NCI-H1930 (cell line): ENCODE measurements around the gene HNRNPUL1.
"Not testable (repeated sequence)": the region's sequence is repeated elsewhere in the genome, so short reads cannot be mapped to it uniquely, and the experiment has no call there.

Experiments
- DNase-seq, 2 experiments: peaks; one replicate each; lab custom pipeline; 2025; lab: John Stamatoyannopoulos, UW

Gene HNRNPUL1

GRCh38 chr19:41276231-41276630, 12.1 kb downstream of the HNRNPUL1 start:
- DNase-seq, result no peak

GRCh38 chr19:41278478-41278877, 14.3 kb downstream of the HNRNPUL1 start:
- DNase-seq, result no peak

GRCh38 chr19:41288673-41289530, 24.7 kb downstream of the HNRNPUL1 start:
- no peak for DNase-seq

- DNase-seq, result not testable (repeated sequence)
Measured at GRCh38 chr19:41289814-41290213, 25.6 kb downstream of the HNRNPUL1 start.

GRCh38 chr19:41294393-41294792, 30.2 kb downstream of the HNRNPUL1 start:
- no peak for DNase-seq

- DNase-seq, result no peak
Measured at GRCh38 chr19:41295499-41295898, 31.3 kb downstream of the HNRNPUL1 start.

GRCh38 chr19:41296433-41296871, 32.3 kb downstream of the HNRNPUL1 start:
- no peak for DNase-seq

GRCh38 chr19:41297628-41298347, 33.6 kb downstream of the HNRNPUL1 start:
- DNase-seq, result no peak

GRCh38 chr19:41298348-41298964, 34.3 kb downstream of the HNRNPUL1 start:
- DNase-seq, result no peak

GRCh38 chr19:41299046-41299754, 35.0 kb downstream of the HNRNPUL1 start:
- no peak for DNase-seq

GRCh38 chr19:41299755-41300089, 35.5 kb downstream of the HNRNPUL1 start:
- no peak for DNase-seq

- DNase-seq, result no peak
Measured at GRCh38 chr19:41300555-41300954, 36.4 kb downstream of the HNRNPUL1 start.

GRCh38 chr19:41302624-41303351, 38.6 kb downstream of the HNRNPUL1 start:
- no peak for DNase-seq

GRCh38 chr19:41303954-41304353, 39.8 kb downstream of the HNRNPUL1 start:
- DNase-seq, result no peak

GRCh38 chr19:41304706-41305483, 40.7 kb downstream of the HNRNPUL1 start:
- DNase-seq, result no peak

GRCh38 chr19:41305927-41306793, 42.0 kb downstream of the HNRNPUL1 start:
- DNase-seq, result no peak

- no peak for DNase-seq
Measured at GRCh38 chr19:41307090-41307875, 43.1 kb downstream of the HNRNPUL1 start.

GRCh38 chr19:41307954-41308449, 43.8 kb downstream of the HNRNPUL1 start:
- no peak for DNase-seq
